GM12892 (cell line): ENCODE measurements around the gene LIMS2.

ENCODE experiments used
- POLR2A ChIP-seq: IDR thresholded peaks from 2 replicates; pipeline ENCODE4 v1.6.1; 2011; ENCODE audit warnings: low read depth, low read length, control low read depth
- POLR2AphosphoS5 ChIP-seq: IDR thresholded peaks from 2 replicates; pipeline ENCODE4 v1.6.1; 2011; ENCODE audit warnings: low read depth, low read length, control low read depth
- TAF1 ChIP-seq: IDR thresholded peaks from 2 replicates; pipeline ENCODE4 v1.6.1; 2011; ENCODE audit warnings: low read depth, mild to moderate bottlenecking, control low read depth, low read length, borderline replicate concordance

GRCh38 chr2:127694986-127695385, 19.7 kb upstream of the LIMS2 start:
- TF ChIP-seq POLR2AphosphoS5 (no peak), POLR2A (no peak), TAF1 (no peak)
